WTC11 (cell line): ENCODE results near the gene STAG1. TPM values are rescaled to one million over a fixed set of nuclear protein-coding genes. Genes with fewer than 3 reads are reported as not detected.

Experiments
- ATAC-seq: fragments of 200-7000 bp; cut with Tn5 transposase; 2 replicates; pipeline ENCODE4 v1.10.0; 2021; ENCODE audit warnings: mild to moderate bottlenecking, moderate library complexity
- CTCF ChIA-PET: fragments of 300-600 bp; sonication (Branson Sonifier 250); formaldehyde crosslinking; loops from one replicate; lab custom pipeline; 2021; ENCODE audit warnings: antibody characterized with exemption; lab: Charles Lee
- POLR2A ChIA-PET: fragments of 350-600 bp; sonication (Branson Sonifier 250); formaldehyde crosslinking; loops from one replicate; lab custom pipeline; 2021; ENCODE audit warnings: antibody characterized with exemption; lab: Charles Lee
- DNase-seq: peaks from one replicate; pipeline ENCODE4 v3.0.0; 2021; ENCODE audit warnings: low spot score
- H3K27ac Mint-ChIP-seq: 2 replicates; pipeline ENCODE4 v1.8.0; 2021; ENCODE audit warnings: mixed read lengths
- H3K27me3 Mint-ChIP-seq: 2 replicates; pipeline ENCODE4 v1.8.0; 2021; ENCODE audit warnings: low read depth, mild to moderate bottlenecking, moderate library complexity, mixed read lengths
- H3K36me3 Mint-ChIP-seq: 2 replicates; pipeline ENCODE4 v1.8.0; 2021; ENCODE audit warnings: mixed read lengths
- H3K4me1 Mint-ChIP-seq: 2 replicates; pipeline ENCODE4 v1.8.0; 2022; ENCODE audit warnings: mixed read lengths
- H3K4me3 Mint-ChIP-seq: 2 replicates; pipeline ENCODE4 v1.8.0; 2021; ENCODE audit warnings: mild to moderate bottlenecking, moderate library complexity, mixed read lengths
- H3K9me3 Mint-ChIP-seq: 2 replicates; pipeline ENCODE4 v1.8.0; 2021; ENCODE audit warnings: mixed read lengths
- ATF6 ChIP-seq: sonication (generic); formaldehyde crosslinking; IDR thresholded peaks from 2 replicates; pipeline ENCODE4 v1.8.1; 2023; ENCODE audit warnings: mild to moderate bottlenecking, missing genetic modification reagents
- CDX4 ChIP-seq: fragments of 250-450 bp; sonication (Bioruptor Pico); IDR thresholded peaks from 2 replicates; pipeline ENCODE4 v1.9.0; 2021; ENCODE audit warnings: moderate library complexity, mild to moderate bottlenecking, inconsistent platforms, borderline replicate concordance
- E2F1 ChIP-seq: sonication (generic); formaldehyde crosslinking; IDR thresholded peaks from 2 replicates; pipeline ENCODE4 v1.8.0; 2022; ENCODE audit warnings: mild to moderate bottlenecking, missing genetic modification reagents
- ELF4 ChIP-seq: sonication (generic); formaldehyde crosslinking; IDR thresholded peaks from 2 replicates; pipeline ENCODE4 v1.8.1; 2022; ENCODE audit warnings: low read depth, mild to moderate bottlenecking, moderate library complexity, missing genetic modification reagents
- ERG ChIP-seq: fragments of 250-450 bp; sonication (Bioruptor Pico); IDR thresholded peaks from 2 replicates; pipeline ENCODE4 v1.8.0; 2021; ENCODE audit warnings: mild to moderate bottlenecking
- IRF2 ChIP-seq: sonication (generic); formaldehyde crosslinking; IDR thresholded peaks from 2 replicates; pipeline ENCODE4 v1.8.0; 2022; ENCODE audit warnings: low read depth, missing genetic modification reagents, borderline replicate concordance
- PREB ChIP-seq: sonication (generic); formaldehyde crosslinking; IDR thresholded peaks from 2 replicates; pipeline ENCODE4 v1.8.1; 2022; ENCODE audit warnings: mild to moderate bottlenecking, missing genetic modification reagents, moderate library complexity, borderline replicate concordance
- USF1 ChIP-seq: sonication (generic); formaldehyde crosslinking; IDR thresholded peaks from 2 replicates; pipeline ENCODE4 v1.8.0; 2022; ENCODE audit warnings: mild to moderate bottlenecking, missing genetic modification reagents
- USF2 ChIP-seq: sonication (generic); formaldehyde crosslinking; IDR thresholded peaks from 2 replicates; pipeline ENCODE4 v1.8.1; 2023; ENCODE audit warnings: mild to moderate bottlenecking, missing genetic modification reagents, moderate library complexity
- ZNF219 ChIP-seq: sonication (generic); formaldehyde crosslinking; IDR thresholded peaks from 2 replicates; pipeline ENCODE4 v1.8.0; 2023; ENCODE audit warnings: missing genetic modification reagents, mild to moderate bottlenecking, borderline replicate concordance
- ZNF425 ChIP-seq: fragments of 250-450 bp; sonication (Bioruptor Pico); conservative IDR thresholded peaks from 2 replicates; pipeline ENCODE4 v1.9.0; 2021; ENCODE audit warnings: mild to moderate bottlenecking
- ZNF671 ChIP-seq: fragments of 250-450 bp; sonication (Bioruptor Pico); IDR thresholded peaks from 2 replicates; pipeline ENCODE4 v1.8.0; 2021; ENCODE audit warnings: mild to moderate bottlenecking
- ZSCAN18 ChIP-seq: fragments of 250-450 bp; sonication (Bioruptor Pico); IDR thresholded peaks from 2 replicates; pipeline ENCODE4 v2.1.2; 2022; ENCODE audit warnings: mild to moderate bottlenecking, moderate library complexity
- total RNA-seq: library from RNA; stranded (reverse); gene quantifications from 3 replicates; pipeline ENCODE4 v1.2.3, GENCODE V29; 2021

The STAG1 gene
- total RNA-seq, 1 experiment from 2014 or later, result 20.7 TPM

GRCh38 chr3:136457793-136458192 is 294.4 kb downstream of the STAG1 start:
- ATAC-seq, result no peak
- H3K27me3 Mint-ChIP-seq, result no peaks in the 10 kb centered on the region
- no peak for DNase-seq
- H3K4me1 Mint-ChIP-seq, result no peaks in the 10 kb centered on the region
- H3K36me3 Mint-ChIP-seq, result peaks cover 50% of the 10 kb centered on the region
- H3K9me3 Mint-ChIP-seq, result peaks cover 50% of the 10 kb centered on the region
- ChIA-PET CTCF (no interaction called here), POLR2A (no interaction called here)
- H3K27ac Mint-ChIP-seq, result no peak overlapping the region
- no peak overlapping the region for H3K4me3 Mint-ChIP-seq
- TF ChIP-seq USF1 (no peak), ZNF671 (no peak), IRF2 (CRISPR knock-in tag) (no peak), E2F1 (CRISPR knock-in tag) (no peak), ZSCAN18 (CRISPR knock-in tag) (no peak), ZNF219 (CRISPR knock-in tag) (no peak), PREB (CRISPR knock-in tag) (no peak), CDX4 (no peak), ELF4 (no peak), ERG (CRISPR knock-in tag) (no peak), ZNF425 (CRISPR knock-in tag) (no peak), ATF6 (CRISPR knock-in tag) (no peak), USF2 (CRISPR knock-in tag) (no peak)
